ENCODE results near the gene SLAMF6.

The SLAMF6 gene

GRCh38 chr1:160437432-160438316 is 85.4 kb downstream of the SLAMF6 start:
- no peak for TF ChIP-seq GATA2 (IDR thresholded peaks at IDR 0.05; ENCODE audit: low read depth, low read length)
- TF ChIP-seq GATA3 (IDR thresholded peaks at IDR 0.05; ENCODE audit: low read depth, low read length) = no peak

- no peak for TF ChIP-seq GATA3 (IDR thresholded peaks at IDR 0.05; ENCODE audit: low read depth, low read length)
- TF ChIP-seq GATA2 (IDR thresholded peaks at IDR 0.05; ENCODE audit: low read depth, low read length) = no peak
Measured at GRCh38 chr1:160436966-160437365, 86.1 kb downstream of the SLAMF6 start.

All from SH-SY5Y (cell line).